ENCODE results near the gene TOMM22.

DNA sequence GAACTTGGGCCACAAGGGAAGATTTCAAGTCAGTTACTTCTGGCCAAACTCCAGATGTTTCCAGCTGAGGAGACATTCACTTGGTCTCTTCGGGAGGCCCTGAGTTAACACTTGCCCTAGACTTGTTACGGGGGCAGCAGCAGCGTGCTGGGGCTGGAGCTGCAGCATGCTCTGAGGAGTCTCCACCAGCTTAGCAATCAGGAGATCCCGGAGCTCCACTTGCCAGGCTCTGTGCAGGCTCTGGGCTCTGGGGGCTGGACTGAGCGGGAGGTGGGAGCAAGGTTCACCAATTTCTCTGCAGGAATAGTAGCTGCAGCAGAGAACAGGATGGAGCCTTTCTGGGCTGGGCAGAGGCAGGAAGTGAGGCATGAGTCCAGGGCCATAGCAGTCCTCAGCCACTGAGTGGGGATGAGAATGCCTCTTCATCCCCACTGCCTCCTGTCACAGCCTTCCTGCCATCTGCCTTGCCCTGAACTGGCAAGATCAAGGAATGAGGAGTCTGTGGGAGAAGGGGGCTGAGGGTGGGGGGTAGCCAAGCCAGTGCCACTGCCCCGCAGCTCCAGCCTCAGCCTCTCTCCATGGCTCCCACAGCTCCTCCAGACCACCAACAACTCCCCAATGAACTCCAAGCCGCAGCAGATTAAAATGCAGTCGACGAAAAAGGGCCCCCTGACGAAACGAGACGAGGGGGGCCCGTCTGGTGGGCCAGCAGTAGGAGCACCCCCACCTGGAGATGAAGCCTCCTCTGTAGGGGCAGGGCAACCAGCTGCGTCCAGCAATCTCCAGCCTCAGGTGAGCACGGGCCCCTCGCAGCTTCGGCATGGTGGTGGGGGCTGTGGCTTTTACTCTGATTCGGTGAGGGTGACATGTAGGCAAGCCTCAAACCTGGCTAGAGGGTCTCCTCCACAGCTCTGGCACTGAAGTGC, 47.4 kb downstream of the TOMM22 start:
- no peak for TF ChIP-seq MYC (IDR thresholded peaks at IDR 0.05; ENCODE audit: low read depth, low read length)
- TF ChIP-seq, protein P1, sequence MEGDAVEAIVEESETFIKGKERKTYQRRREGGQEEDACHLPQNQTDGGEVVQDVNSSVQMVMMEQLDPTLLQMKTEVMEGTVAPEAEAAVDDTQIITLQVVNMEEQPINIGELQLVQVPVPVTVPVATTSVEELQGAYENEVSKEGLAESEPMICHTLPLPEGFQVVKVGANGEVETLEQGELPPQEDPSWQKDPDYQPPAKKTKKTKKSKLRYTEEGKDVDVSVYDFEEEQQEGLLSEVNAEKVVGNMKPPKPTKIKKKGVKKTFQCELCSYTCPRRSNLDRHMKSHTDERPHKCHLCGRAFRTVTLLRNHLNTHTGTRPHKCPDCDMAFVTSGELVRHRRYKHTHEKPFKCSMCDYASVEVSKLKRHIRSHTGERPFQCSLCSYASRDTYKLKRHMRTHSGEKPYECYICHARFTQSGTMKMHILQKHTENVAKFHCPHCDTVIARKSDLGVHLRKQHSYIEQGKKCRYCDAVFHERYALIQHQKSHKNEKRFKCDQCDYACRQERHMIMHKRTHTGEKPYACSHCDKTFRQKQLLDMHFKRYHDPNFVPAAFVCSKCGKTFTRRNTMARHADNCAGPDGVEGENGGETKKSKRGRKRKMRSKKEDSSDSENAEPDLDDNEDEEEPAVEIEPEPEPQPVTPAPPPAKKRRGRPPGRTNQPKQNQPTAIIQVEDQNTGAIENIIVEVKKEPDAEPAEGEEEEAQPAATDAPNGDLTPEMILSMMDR (IDR thresholded peaks at IDR 0.05; ENCODE audit: extremely low read depth in 1 of 2, insufficient read depth in 1 of 2, low read depth in 1 of 2, low read length in 2 of 2): no peak
- no peak for TF ChIP-seq POLR2A (IDR thresholded peaks at IDR 0.05; ENCODE audit: low read depth, low read length)
- TF ChIP-seq MAX (IDR thresholded peaks at IDR 0.05; ENCODE audit: insufficient read depth, insufficient read length): no peak
- no peak for TF ChIP-seq FOS (IDR thresholded peaks at IDR 0.05; ENCODE audit: borderline replicate concordance, insufficient read depth, low read length)
- TF ChIP-seq POLR2AphosphoS5 (IDR thresholded peaks at IDR 0.05; ENCODE audit: insufficient read depth, low read depth, low read length): no peak
- no peak for TF ChIP-seq EZH2 (IDR thresholded peaks at IDR 0.05; ENCODE audit: borderline replicate concordance, low read depth, low read length, severe bottlenecking)
- no peak for TF ChIP-seq JUN (IDR thresholded peaks at IDR 0.05; ENCODE audit: borderline replicate concordance, insufficient read depth, insufficient read length, low read depth)

All from endothelial cell of umbilical vein (primary cell).